ENCODE data around the gene CHD3. TPM values are rescaled to one million over a fixed set of nuclear protein-coding genes. Genes with fewer than 3 reads are reported as not detected.

Gene CHD3
- total and polyA plus RNA-seq, 2 of the 13 experiments (the other 11 are each of a cell fraction or from before 2014, with no cell fraction given) = 2.7 to 3.7 TPM

DNA sequence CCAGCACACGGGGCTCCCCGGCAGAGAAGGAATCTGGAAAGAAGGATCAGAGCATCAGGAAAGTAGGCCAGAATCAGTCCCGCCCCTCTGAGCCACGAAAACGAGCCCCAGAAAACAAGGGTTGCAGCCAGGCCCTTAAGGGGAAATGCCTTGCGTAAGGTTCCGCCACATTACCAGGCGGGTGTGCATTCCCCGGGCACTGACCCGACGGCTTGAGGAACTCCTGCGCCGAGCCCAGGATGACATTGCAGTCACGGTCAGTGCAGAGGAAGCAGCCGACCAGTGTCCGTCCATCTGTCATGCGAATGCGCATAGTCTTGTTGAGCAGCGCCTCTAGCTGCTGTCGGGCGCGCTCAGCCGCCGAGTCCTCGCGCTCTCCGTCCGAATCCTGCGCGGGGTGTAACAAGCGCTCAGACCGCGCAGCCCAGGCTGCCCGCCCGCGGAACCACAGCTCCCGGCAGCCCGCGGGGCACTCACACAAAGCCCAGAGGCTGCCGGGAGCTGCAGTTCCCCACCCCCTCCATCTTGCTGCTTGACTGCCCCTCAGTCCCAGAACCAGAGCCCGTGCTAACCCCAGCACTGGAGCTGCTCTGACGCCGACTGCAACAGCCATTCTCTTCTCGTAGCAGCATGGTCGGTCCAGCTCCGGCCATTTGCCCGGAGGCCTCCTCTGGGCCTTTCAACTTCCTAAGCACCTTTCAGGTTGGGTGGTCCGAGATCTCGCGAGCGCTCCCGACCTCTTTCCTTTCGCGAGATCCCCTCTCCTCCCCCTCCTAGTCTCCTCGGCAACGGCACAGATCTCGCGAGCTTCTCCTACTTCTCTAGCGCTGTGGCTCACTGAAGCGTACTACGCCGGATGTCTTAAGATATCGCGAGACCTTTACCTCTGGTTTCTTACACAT lies 31.5 kb upstream of the CHD3 start, which contains the start of gene NAA38 (continued):
- TF ChIP-seq ZSCAN21 (CRISPR knock-in tag; IDR thresholded peaks at IDR 0.05; ENCODE audit: borderline replicate concordance) (peak; percentile 66; the same call in 1 of the 2 replicates), ZNF766 (CRISPR knock-in tag; IDR thresholded peaks at IDR 0.05; ENCODE audit: borderline replicate concordance) (peak; percentile 44; the same call in 1 of the 2 replicates), KLF6 (CRISPR knock-in tag; IDR thresholded peaks at IDR 0.05) (peak; percentile 56; the same call in 1 of the 2 replicates), BCL6 (CRISPR knock-in tag; IDR thresholded peaks at IDR 0.05) (peak; percentile 37; the same call in 1 of the 2 replicates), HOXA3 (CRISPR knock-in tag; IDR thresholded peaks at IDR 0.05) (peak; percentile 61), MAFF (IDR thresholded peaks at IDR 0.05; ENCODE audit: low read depth, low read length) (no peak), AHR (CRISPR knock-in tag; IDR thresholded peaks at IDR 0.05) (no peak), DR1 (CRISPR knock-in tag; IDR thresholded peaks at IDR 0.05) (no peak), ZKSCAN1 (IDR thresholded peaks at IDR 0.05; ENCODE audit: low read length) (no peak), ZSCAN22 (CRISPR knock-in tag; IDR thresholded peaks at IDR 0.05) (no peak), SNAI1 (CRISPR knock-in tag; IDR thresholded peaks at IDR 0.05; ENCODE audit: borderline replicate concordance) (no peak), ZNF883 (CRISPR knock-in tag; IDR thresholded peaks at IDR 0.05; ENCODE audit: not compliant biosample characterization) (no peak), ZNF556 (CRISPR knock-in tag; IDR thresholded peaks at IDR 0.05; ENCODE audit: borderline replicate concordance) (no peak), SP2 (CRISPR knock-in tag; IDR thresholded peaks at IDR 0.05) (no peak), ZNF773 (CRISPR knock-in tag; IDR thresholded peaks at IDR 0.05; ENCODE audit: borderline replicate concordance) (0 out of 2 replicates have a peak, but pooled peaks have one; percentile 43), ZNF143 (CRISPR knock-in tag; IDR thresholded peaks at IDR 0.05) (peak; percentile 92), ATF1 (CRISPR knock-in tag; IDR thresholded peaks at IDR 0.05) (no peak), ZNF232 (CRISPR knock-in tag; IDR thresholded peaks at IDR 0.05; ENCODE audit: borderline replicate concordance) (no peak), SMARCE1 (IDR thresholded peaks at IDR 0.05; ENCODE audit: borderline replicate concordance) (no peak), ZFX (CRISPR knock-in tag; IDR thresholded peaks at IDR 0.05; ENCODE audit: low read depth) (peak; percentile 78), ZNF772 (CRISPR knock-in tag; IDR thresholded peaks at IDR 0.05) (peak; percentile 32; the same call in 1 of the 2 replicates)
- TF ChIP-seq, protein P1, sequence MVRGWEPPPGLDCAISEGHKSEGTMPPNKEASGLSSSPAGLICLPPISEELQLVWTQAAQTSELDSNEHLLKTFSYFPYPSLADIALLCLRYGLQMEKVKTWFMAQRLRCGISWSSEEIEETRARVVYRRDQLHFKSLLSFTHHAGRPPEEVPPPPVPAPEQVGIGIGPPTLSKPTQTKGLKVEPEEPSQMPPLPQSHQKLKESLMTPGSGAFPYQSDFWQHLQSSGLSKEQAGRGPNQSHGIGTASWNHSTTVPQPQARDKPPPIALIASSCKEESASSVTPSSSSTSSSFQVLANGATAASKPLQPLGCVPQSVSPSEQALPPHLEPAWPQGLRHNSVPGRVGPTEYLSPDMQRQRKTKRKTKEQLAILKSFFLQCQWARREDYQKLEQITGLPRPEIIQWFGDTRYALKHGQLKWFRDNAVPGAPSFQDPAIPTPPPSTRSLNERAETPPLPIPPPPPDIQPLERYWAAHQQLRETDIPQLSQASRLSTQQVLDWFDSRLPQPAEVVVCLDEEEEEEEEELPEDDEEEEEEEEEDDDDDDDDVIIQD (CRISPR knock-in tag; IDR thresholded peaks at IDR 0.05; ENCODE audit: low read depth) = no peak
- TF ChIP-seq, protein P2, sequence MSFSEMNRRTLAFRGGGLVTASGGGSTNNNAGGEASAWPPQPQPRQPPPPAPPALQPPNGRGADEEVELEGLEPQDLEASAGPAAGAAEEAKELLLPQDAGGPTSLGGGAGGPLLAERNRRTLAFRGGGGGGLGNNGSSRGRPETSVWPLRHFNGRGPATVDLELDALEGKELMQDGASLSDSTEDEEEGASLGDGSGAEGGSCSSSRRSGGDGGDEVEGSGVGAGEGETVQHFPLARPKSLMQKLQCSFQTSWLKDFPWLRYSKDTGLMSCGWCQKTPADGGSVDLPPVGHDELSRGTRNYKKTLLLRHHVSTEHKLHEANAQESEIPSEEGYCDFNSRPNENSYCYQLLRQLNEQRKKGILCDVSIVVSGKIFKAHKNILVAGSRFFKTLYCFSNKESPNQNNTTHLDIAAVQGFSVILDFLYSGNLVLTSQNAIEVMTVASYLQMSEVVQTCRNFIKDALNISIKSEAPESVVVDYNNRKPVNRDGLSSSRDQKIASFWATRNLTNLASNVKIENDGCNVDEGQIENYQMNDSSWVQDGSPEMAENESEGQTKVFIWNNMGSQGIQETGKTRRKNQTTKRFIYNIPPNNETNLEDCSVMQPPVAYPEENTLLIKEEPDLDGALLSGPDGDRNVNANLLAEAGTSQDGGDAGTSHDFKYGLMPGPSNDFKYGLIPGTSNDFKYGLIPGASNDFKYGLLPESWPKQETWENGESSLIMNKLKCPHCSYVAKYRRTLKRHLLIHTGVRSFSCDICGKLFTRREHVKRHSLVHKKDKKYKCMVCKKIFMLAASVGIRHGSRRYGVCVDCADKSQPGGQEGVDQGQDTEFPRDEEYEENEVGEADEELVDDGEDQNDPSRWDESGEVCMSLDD (CRISPR knock-in tag; IDR thresholded peaks at IDR 0.05; ENCODE audit: borderline replicate concordance) = no peak
- TF ChIP-seq, protein P3, sequence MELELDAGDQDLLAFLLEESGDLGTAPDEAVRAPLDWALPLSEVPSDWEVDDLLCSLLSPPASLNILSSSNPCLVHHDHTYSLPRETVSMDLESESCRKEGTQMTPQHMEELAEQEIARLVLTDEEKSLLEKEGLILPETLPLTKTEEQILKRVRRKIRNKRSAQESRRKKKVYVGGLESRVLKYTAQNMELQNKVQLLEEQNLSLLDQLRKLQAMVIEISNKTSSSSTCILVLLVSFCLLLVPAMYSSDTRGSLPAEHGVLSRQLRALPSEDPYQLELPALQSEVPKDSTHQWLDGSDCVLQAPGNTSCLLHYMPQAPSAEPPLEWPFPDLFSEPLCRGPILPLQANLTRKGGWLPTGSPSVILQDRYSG (CRISPR knock-in tag; IDR thresholded peaks at IDR 0.05) = no peak; the same call in 1 of the 2 replicates
- TF ChIP-seq, protein P4, sequence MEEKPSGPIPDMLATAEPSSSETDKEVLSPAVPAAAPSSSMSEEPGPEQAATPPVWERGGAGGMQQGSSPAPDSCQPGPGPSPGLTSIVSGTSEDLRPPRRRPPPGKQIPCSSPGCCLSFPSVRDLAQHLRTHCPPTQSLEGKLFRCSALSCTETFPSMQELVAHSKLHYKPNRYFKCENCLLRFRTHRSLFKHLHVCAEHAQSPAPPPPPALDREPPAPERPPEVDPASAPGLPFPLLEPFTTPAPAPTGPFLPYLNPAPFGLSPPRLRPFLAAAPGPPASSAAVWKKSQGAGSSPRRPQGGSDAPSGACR (CRISPR knock-in tag; IDR thresholded peaks at IDR 0.05) = no peak
